GM21619 (cell line): ENCODE data around the gene NUP37.
"Not testable (repeated sequence)": the region's sequence is repeated elsewhere in the genome, so short reads cannot be mapped to it uniquely, and the experiment has no call there.

Experiments used
- ATAC-seq: cut with Tn5 transposase; IDR thresholded peaks from one replicate; pipeline ENCODE4 v1.9.1; 2021; ENCODE audit not compliant: unreplicated experiment

NUP37 gene, protein sequence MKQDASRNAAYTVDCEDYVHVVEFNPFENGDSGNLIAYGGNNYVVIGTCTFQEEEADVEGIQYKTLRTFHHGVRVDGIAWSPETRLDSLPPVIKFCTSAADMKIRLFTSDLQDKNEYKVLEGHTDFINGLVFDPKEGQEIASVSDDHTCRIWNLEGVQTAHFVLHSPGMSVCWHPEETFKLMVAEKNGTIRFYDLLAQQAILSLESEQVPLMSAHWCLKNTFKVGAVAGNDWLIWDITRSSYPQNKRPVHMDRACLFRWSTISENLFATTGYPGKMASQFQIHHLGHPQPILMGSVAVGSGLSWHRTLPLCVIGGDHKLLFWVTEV

GRCh38 chr12:102119674-102120563 is at the start of gene NUP37, which contains the start of gene PARPBP:
TSS of gene NUP37 (minus strand) at chr12:102120114. CDS start at chr12:102118518, 1,596 bp downstream.
TSS of gene PARPBP (plus strand) at chr12:102120183. CDS start at chr12:102123889, 3,706 bp downstream.
- peak; percentile 97 for ATAC-seq

DNA sequence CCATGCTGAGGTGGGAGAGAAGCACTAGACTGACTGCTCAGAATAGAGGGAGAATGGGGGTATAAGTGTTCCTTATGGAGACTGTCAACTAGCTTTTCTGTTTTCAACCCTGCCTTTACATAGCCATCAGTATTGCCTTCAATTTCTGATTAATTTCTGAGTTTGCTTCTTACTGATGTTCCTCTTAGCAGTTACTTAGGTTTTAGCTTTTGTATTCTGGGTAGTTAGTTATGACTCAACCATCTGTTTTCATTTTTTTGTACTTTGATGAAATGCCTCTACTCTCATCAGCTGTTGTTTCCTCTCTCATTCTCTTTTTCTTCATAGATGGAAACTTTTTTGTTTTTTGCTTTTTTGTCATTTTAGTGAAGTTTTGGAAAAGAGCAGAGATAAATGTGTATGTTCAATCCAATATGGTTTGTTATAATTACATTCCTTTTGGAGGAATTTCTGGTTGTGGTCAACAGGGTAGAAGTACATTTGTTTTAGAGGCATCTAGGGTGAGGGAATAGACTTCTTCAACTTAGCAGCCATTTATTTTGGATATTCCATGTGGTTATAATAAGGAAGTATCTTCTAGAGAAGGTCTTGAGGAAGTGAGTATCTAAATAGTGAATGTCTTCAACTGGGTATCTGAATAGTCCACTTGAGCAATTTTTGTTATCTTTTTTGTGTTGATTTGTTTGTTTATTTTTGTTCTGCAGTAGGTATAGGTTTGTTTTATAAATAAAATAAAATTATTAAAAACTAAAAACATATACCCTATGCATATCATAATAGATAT is 48.1 kb upstream of the NUP37 start:
- peak; percentile 58 for ATAC-seq

GRCh38 chr12:102163383-102163782 is 43.5 kb upstream of the NUP37 start:
- no peak for ATAC-seq

DNA sequence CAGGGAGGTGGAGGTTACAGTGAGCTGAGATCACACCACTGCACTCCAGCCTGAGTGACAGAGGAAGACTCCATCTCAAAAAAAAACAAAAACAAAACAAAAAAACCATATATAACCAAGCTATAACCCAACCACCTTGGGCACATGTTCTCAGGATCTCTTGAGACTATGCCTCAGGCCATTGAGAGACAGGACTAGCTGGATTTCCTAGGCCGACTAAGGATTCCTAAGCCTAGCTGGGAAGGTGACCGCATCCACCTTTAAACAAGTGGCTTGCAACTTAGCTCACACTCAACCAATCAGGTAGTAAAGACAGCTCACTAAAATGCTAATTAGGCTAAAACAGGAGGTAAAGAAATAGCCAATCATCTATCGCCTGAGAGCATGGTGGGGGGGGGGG is 35.3 kb upstream of the NUP37 start:
- not testable (repeated sequence) for ATAC-seq

- not testable (repeated sequence) for ATAC-seq
These were observed 27.2 kb upstream of the NUP37 start for GRCh38 chr12:102147062-102147587.

GRCh38 chr12:102144221-102144620 is 24.3 kb upstream of the NUP37 start:
- no peak for ATAC-seq

DNA sequence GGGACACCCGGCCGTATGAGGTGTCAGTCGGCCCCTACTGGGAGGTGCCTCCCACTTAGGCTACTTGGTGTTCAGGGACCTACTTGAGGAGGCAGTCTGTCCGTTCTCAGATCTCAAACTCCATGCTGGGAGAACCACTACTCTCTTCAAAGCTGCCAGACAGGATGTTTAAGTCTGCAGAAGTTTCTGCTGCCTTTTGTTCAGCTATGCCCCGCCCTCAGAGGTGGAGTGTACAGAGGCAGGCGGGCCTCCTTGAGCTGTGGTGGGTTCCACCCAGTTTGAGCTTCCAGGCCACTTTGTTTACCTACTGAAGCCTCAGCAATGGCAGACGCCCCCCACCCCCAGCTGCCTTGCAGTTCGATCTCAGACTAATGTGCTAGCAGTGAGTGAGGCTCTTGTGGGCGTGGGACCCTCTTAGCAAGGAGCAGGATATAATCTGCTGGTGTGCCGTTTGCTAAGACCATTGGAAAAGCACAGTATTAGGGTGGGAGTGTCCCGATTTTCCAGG is 23.0 kb upstream of the NUP37 start:
- not testable (repeated sequence) for ATAC-seq

DNA sequence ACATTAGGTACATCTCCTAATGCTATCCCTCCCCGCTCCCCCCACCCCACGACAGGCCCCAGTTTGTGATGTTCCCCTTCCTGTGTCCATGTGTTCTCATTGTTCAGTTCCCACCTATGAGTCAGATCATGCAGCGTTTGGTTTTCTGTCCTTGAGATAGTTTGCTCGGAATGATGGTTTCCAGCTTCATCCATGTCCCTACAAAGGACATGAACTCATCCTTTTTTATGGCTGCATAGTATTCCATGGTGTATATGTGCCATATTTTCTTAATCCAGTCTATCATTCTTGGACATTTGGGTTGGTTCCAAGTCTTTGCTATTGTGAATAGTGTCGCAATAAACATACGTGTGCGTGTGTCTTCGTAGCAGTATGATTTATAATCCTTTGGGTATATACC is 17.7 kb upstream of the NUP37 start:
- ATAC-seq, result not testable (repeated sequence)

DNA sequence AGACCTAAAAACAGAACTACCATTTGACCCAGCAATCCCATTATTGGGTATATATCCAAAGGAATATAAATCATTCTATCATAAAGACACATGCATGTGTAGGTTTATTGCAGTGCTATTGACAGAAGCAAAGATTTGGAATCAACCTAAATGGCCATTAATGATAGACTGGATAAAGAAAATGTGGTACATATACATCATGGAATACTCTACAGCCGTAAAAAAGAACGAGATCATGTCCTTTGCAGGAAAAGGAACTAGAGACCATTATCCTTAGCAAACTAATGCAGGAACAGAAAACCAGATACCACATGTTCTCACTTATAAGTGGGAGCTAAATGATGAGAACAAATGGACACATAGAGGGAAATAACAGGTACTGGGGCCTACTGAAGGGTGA is 11.5 kb upstream of the NUP37 start:
- not testable (repeated sequence) for ATAC-seq

GRCh38 chr12:102130720-102131119 is 10.8 kb upstream of the NUP37 start:
- ATAC-seq, result not testable (repeated sequence)

GRCh38 chr12:102121328-102121727 is 1.4 kb upstream of the NUP37 start:
- ATAC-seq, result not testable (repeated sequence)

- ATAC-seq, result no peak
These were observed 972 bp upstream of the NUP37 start for GRCh38 chr12:102120886-102121285.

GRCh38 chr12:102120564-102120873 is 605 bp upstream of the NUP37 start:
- ATAC-seq, result no peak

- ATAC-seq, result no peak
These were observed 1.0 kb downstream of the NUP37 start for GRCh38 chr12:102118874-102119273.

- no peak for ATAC-seq
These were observed 3.5 kb downstream of the NUP37 start for GRCh38 chr12:102116392-102116791.

DNA sequence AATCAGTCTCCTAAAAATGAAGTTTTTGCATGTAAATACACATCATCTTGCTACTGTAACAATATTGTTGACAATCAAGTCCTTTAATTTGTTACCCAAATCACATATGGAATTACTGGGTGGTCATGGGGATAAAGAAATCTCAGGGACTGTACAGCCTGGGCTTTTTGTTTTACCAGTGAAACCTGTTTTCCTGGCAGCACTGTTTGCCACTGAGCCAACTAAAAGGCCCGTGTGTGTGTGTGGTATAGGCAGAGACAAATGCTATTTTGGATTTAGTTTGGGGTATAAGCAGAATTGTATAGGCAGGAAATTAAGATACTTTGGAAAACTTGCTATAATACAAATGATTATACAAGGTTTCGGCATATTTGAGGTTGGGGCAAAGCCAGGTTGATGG is 5.7 kb downstream of the NUP37 start:
- no peak for ATAC-seq

DNA sequence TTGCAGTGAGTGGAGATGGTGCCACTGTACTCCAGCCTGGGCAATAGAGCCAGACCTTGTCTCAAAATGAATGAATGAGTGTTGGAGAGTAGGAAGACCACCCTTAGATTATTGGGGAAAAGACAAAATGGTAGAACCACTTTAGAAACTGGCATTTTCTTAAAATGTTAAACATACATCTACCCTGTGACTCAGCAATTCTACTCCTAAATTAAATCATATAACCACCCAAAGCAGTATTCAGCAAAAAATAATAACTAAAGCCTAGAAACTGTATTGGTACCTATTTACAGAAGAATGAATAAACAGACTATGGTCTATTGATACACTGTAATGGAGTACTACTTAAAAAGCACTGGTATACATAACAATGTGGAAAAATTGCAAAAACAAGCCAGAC is 9.1 kb downstream of the NUP37 start:
- ATAC-seq, result no peak

DNA sequence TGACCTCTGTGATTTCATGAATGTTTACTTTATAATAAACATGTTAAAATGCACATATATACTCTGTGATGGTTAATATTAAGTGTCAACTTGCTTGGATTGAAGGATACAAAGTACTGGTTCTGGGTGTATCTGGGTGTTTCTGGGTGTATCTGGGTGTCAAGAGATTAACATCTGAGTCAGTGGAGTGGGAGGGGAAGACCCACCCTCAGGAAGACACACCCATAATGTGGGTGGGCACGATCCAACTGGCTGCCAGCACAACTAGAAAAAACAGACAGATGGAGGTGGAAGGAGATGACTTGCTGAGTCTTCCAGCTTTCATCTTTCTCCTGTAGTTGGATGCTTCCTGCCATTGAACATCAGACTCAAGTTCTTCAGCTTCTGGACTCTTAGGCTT is 11.9 kb downstream of the NUP37 start:
- ATAC-seq, result no peak

GRCh38 chr12:102106905-102107304 is 13.0 kb downstream of the NUP37 start:
- ATAC-seq, result no peak

DNA sequence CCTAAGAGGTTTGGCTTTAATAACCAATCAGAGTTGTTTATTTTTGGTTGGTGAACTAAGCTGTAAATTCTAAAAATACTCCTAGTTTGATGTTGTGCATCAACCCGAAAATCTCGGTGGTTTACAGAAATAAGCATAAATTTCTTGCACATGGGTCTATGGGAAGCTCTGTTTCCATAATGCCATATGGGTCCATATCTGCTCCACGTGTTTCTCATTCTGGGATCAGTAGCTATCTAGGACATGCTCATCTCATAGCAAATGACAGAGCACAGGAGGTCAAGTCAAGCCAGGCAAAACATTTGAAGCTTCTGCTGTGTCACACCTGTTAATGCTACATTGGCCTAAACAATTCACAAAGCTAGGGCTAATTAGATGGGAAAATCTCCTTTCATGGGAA is 23.1 kb downstream of the NUP37 start:
- ATAC-seq, result no peak
